ENCODE results near the gene SCARB1.

SCARB1 gene

GRCh38 chr12:124876171-124876570, 12.5 kb upstream of the SCARB1 start:
- H3K9me3 ChIP-seq (ENCODE audit: low read depth, low read length), result no peaks in the 10 kb centered on the region
- TF ChIP-seq POLR2AphosphoS5 (IDR thresholded peaks at IDR 0.05; ENCODE audit: borderline replicate concordance, low read depth, low read length), result no peak
- no peak for TF ChIP-seq FOXP2 (optimal IDR thresholded peaks at IDR 0.05; ENCODE audit: control extremely low read depth, extremely low read length, insufficient read depth)
- no peak for TF ChIP-seq EZH2 (IDR thresholded peaks at IDR 0.05)
- no peaks in the 10 kb centered on the region for H3K36me3 ChIP-seq (ENCODE audit: insufficient read depth, low read length)
- H3K4me3 ChIP-seq, result no peak overlapping the region
- no peak overlapping the region for H3K27ac ChIP-seq
- DNase-seq (ENCODE audit: low read depth, low spot score), result no peak
- H3K9ac ChIP-seq (ENCODE audit: insufficient read length), result no peak overlapping the region

GRCh38 chr12:124875803-124876132, 12.1 kb upstream of the SCARB1 start:
- no peak overlapping the region for H3K27ac ChIP-seq
- H3K36me3 ChIP-seq (ENCODE audit: insufficient read depth, low read length), result no peaks in the 10 kb centered on the region
- DNase-seq (ENCODE audit: low read depth, low spot score), result no peak
- no peak overlapping the region for H3K9ac ChIP-seq (ENCODE audit: insufficient read length)
- no peak for TF ChIP-seq FOXP2 (optimal IDR thresholded peaks at IDR 0.05; ENCODE audit: control extremely low read depth, extremely low read length, insufficient read depth)
- TF ChIP-seq EZH2 (IDR thresholded peaks at IDR 0.05), result no peak
- TF ChIP-seq POLR2AphosphoS5 (IDR thresholded peaks at IDR 0.05; ENCODE audit: borderline replicate concordance, low read depth, low read length), result no peak
- no peaks in the 10 kb centered on the region for H3K9me3 ChIP-seq (ENCODE audit: low read depth, low read length)
- no peak overlapping the region for H3K4me3 ChIP-seq

- no peak overlapping the region for H3K9ac ChIP-seq (ENCODE audit: insufficient read length)
- no peaks in the 10 kb centered on the region for H3K9me3 ChIP-seq (ENCODE audit: low read depth, low read length)
- H3K36me3 ChIP-seq (ENCODE audit: insufficient read depth, low read length), result no peaks in the 10 kb centered on the region
- no peak for TF ChIP-seq EZH2 (IDR thresholded peaks at IDR 0.05)
- no peak for TF ChIP-seq POLR2AphosphoS5 (IDR thresholded peaks at IDR 0.05; ENCODE audit: borderline replicate concordance, low read depth, low read length)
- TF ChIP-seq FOXP2 (optimal IDR thresholded peaks at IDR 0.05; ENCODE audit: control extremely low read depth, extremely low read length, insufficient read depth), result no peak
- DNase-seq (ENCODE audit: low read depth, low spot score), result no peak
- H3K27ac ChIP-seq, result no peak overlapping the region
- no peak overlapping the region for H3K4me3 ChIP-seq
Measured at GRCh38 chr12:124874988-124875802, 11.5 kb upstream of the SCARB1 start.

GRCh38 chr12:124874188-124874587, 10.5 kb upstream of the SCARB1 start:
- no peak for TF ChIP-seq FOXP2 (optimal IDR thresholded peaks at IDR 0.05; ENCODE audit: control extremely low read depth, extremely low read length, insufficient read depth)
- no peak for TF ChIP-seq EZH2 (IDR thresholded peaks at IDR 0.05)
- no peak for TF ChIP-seq POLR2AphosphoS5 (IDR thresholded peaks at IDR 0.05; ENCODE audit: borderline replicate concordance, low read depth, low read length)
- Histone ChIP-seq H3K9me3 (ENCODE audit: low read depth, low read length) (no peaks in the 10 kb centered on the region), H3K27ac (no peak overlapping the region), H3K4me3 (no peak overlapping the region), H3K36me3 (ENCODE audit: insufficient read depth, low read length) (no peaks in the 10 kb centered on the region), H3K9ac (ENCODE audit: insufficient read length) (no peak overlapping the region)
- DNase-seq (ENCODE audit: low read depth, low spot score), result no peak

- no peak overlapping the region for H3K4me3 ChIP-seq
- H3K9me3 ChIP-seq (ENCODE audit: low read depth, low read length), result no peaks in the 10 kb centered on the region
- no peak overlapping the region for H3K9ac ChIP-seq (ENCODE audit: insufficient read length)
- no peak for DNase-seq (ENCODE audit: low read depth, low spot score)
- no peak for TF ChIP-seq POLR2AphosphoS5 (IDR thresholded peaks at IDR 0.05; ENCODE audit: borderline replicate concordance, low read depth, low read length)
- no peak for TF ChIP-seq FOXP2 (optimal IDR thresholded peaks at IDR 0.05; ENCODE audit: control extremely low read depth, extremely low read length, insufficient read depth)
- no peak for TF ChIP-seq EZH2 (IDR thresholded peaks at IDR 0.05)
- no peak overlapping the region for H3K27ac ChIP-seq
- no peaks in the 10 kb centered on the region for H3K36me3 ChIP-seq (ENCODE audit: insufficient read depth, low read length)
Measured at GRCh38 chr12:124872068-124872719, 8.5 kb upstream of the SCARB1 start.

GRCh38 chr12:124871297-124871696, 7.6 kb upstream of the SCARB1 start:
- no peak overlapping the region for H3K9ac ChIP-seq (ENCODE audit: insufficient read length)
- no peak overlapping the region for H3K4me3 ChIP-seq
- TF ChIP-seq POLR2AphosphoS5 (IDR thresholded peaks at IDR 0.05; ENCODE audit: borderline replicate concordance, low read depth, low read length), result no peak
- no peaks in the 10 kb centered on the region for H3K9me3 ChIP-seq (ENCODE audit: low read depth, low read length)
- no peaks in the 10 kb centered on the region for H3K36me3 ChIP-seq (ENCODE audit: insufficient read depth, low read length)
- H3K27ac ChIP-seq, result no peak overlapping the region
- DNase-seq (ENCODE audit: low read depth, low spot score), result no peak

GRCh38 chr12:124870515-124870914, 6.9 kb upstream of the SCARB1 start:
- DNase-seq (ENCODE audit: low read depth, low spot score), result no peak
- Histone ChIP-seq H3K27ac (no peak overlapping the region), H3K36me3 (ENCODE audit: insufficient read depth, low read length) (no peaks in the 10 kb centered on the region), H3K9ac (ENCODE audit: insufficient read length) (no peak overlapping the region), H3K4me3 (no peak overlapping the region), H3K9me3 (ENCODE audit: low read depth, low read length) (no peaks in the 10 kb centered on the region)
- TF ChIP-seq FOXP2 (optimal IDR thresholded peaks at IDR 0.05; ENCODE audit: control extremely low read depth, extremely low read length, insufficient read depth) (no peak), EZH2 (IDR thresholded peaks at IDR 0.05) (no peak), POLR2AphosphoS5 (IDR thresholded peaks at IDR 0.05; ENCODE audit: borderline replicate concordance, low read depth, low read length) (no peak)

- no peak for DNase-seq (ENCODE audit: low read depth, low spot score)
- Histone ChIP-seq H3K36me3 (ENCODE audit: insufficient read depth, low read length) (no peaks in the 10 kb centered on the region), H3K9ac (ENCODE audit: insufficient read length) (no peak overlapping the region), H3K9me3 (ENCODE audit: low read depth, low read length) (no peaks in the 10 kb centered on the region), H3K4me3 (no peak overlapping the region), H3K27ac (no peak overlapping the region)
- TF ChIP-seq FOXP2 (optimal IDR thresholded peaks at IDR 0.05; ENCODE audit: control extremely low read depth, extremely low read length, insufficient read depth), result no peak
- TF ChIP-seq POLR2AphosphoS5 (IDR thresholded peaks at IDR 0.05; ENCODE audit: borderline replicate concordance, low read depth, low read length), result no peak
- no peak for TF ChIP-seq EZH2 (IDR thresholded peaks at IDR 0.05)
Measured at GRCh38 chr12:124869059-124869665, 5.5 kb upstream of the SCARB1 start.

Data from SK-N-MC (cell line).